Effector memory CD8-positive, alpha-beta T cell (primary cell): ENCODE measurements around the gene PFDN1.
"Not testable (repeated sequence)": the region's sequence is repeated elsewhere in the genome, so short reads cannot be mapped to it uniquely, and the experiment has no call there.

Experiments used
- ATAC-seq: fragments of 150-1000 bp; cut with Tn5 transposase; replicated peaks from 2 replicates; pipeline ENCODE4 v1.10.0; 2021; ENCODE audit warnings: mild to moderate bottlenecking, moderate library complexity
- DNase-seq, 3 experiments: peaks; one replicate each; pipeline ENCODE4 v3.0.0; 2021
- H3K27ac Mint-ChIP-seq, 2 donors: one replicate each; pipeline ENCODE4 v1.8.0; 2022; ENCODE audit warnings: mild to moderate bottlenecking in 2 of 2, mixed read lengths in 2 of 2, moderate library complexity in 2 of 2
- H3K27me3 Mint-ChIP-seq, 2 donors: one replicate each; pipeline ENCODE4 v1.8.0; 2022; ENCODE audit warnings: mixed read lengths in 2 of 2
- H3K36me3 Mint-ChIP-seq: one replicate; pipeline ENCODE4 v1.8.0; 2022; ENCODE audit warnings: mild to moderate bottlenecking, moderate library complexity, mixed read lengths; ENCODE audit not compliant: insufficient read depth
- H3K4me1 Mint-ChIP-seq, 2 donors: one replicate each; pipeline ENCODE4 v1.8.0; 2022; ENCODE audit warnings: low read depth in 2 of 2, mixed read lengths in 2 of 2
- H3K4me3 Mint-ChIP-seq, 2 donors: one replicate each; pipeline ENCODE4 v1.8.0; 2022; ENCODE audit warnings: mild to moderate bottlenecking in 2 of 2, mixed read lengths in 2 of 2, moderate library complexity in 2 of 2
- H3K9me3 Mint-ChIP-seq, 2 donors: one replicate each; pipeline ENCODE4 v1.8.0; 2022; ENCODE audit warnings: mixed read lengths in 2 of 2
- total RNA-seq, 9 experiments: gene quantifications; one replicate each; lab custom pipeline; 2026; lab: John Stamatoyannopoulos, UW

Gene PFDN1
- 23.7 to 48.5 (median 30.4) reads per million in 9 experiments for total RNA-seq

GRCh38 chr5:140302786-140303639 is at the start of gene PFDN1:
PFDN1 (minus strand) TSS chr5:140303101; CDS start chr5:140303073, 28 bp downstream.
- Mint-ChIP-seq H3K9me3 (no peaks in the 10 kb centered on the region), H3K4me1 (peaks cover 9 to 22% of the 10 kb centered on the region in 2 donors), H3K36me3 (peaks cover 32% of the 10 kb centered on the region), H3K27me3 (peaks cover 6 to 11% of the 10 kb centered on the region in 2 donors), H3K4me3 (peak within 1 kb of the TSS; percentile 94 to 97), H3K27ac (peak within 1 kb of the TSS; percentile 96 to 98)
- DNase-seq (peak; percentile 84 to 89 (median 85)), ATAC-seq (peak; percentile 98)

DNA sequence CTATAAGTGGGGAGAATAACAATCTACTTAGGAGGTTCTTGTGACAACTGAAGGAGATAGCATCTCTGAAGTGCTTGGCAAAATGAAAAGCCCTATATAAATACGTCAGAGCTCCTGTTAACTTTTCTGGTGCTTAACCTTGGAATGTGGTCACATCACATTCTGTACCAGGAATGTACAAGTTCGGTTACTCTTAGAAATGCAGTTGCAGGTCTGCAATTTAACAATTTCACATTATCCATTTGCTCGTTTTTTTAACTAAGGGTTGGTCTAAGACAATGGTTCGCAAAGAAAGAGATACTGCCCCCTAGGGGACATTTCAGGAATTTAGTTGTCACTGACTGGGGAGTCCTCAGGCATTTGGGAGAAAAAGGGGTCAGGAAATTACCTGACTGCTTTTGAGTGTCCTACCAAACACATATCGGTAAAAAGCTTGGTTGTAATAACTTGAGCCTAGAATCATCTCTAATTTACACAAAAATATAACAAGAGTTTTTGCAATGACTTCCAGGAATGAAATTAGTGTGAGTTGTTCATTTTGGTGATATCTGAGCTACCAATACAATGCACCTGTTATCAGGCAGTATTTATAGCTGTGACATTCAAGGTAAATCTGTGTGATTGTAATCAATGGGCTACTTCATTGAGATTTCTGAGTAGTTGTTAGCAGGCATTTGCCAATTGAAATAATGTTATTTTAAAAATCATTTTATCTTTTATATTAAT is 48.9 kb upstream of the PFDN1 start:
- Mint-ChIP-seq H3K4me1 (peaks cover 0 to 2% of the 10 kb centered on the region in 2 donors), H3K27ac (no peak overlapping the region), H3K4me3 (no peak overlapping the region), H3K36me3 (no peaks in the 10 kb centered on the region), H3K27me3 (peaks cover 12 to 40% of the 10 kb centered on the region in 2 donors), H3K9me3 (no peaks in the 10 kb centered on the region)
- ATAC-seq: peak; percentile 92
- DNase-seq: peak; percentile 74 to 83 (median 77)

DNA sequence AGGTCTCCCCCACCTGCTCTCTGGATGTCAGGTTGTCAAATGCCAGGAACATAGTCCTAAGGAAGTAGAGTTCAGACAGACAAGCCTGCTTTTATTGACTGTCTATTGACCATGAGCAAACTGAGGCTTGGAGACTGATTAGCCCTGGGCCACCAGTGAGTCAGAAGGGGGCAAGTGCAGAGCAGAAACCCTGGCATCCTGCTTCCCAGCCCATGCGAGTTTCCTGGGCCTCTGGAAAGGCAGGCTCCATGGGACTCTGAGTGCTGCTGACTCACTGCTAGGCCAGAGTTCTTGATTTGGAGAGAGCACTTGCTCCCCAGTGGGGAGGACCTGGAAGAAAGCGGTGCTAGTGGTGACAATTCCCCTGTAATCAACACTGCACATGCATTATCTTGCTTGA is 46.3 kb upstream of the PFDN1 start:
- no peak overlapping the region for H3K4me3 Mint-ChIP-seq
- no peak for ATAC-seq
- peaks cover 7% of the 10 kb centered on the region in 2 donors for H3K4me1 Mint-ChIP-seq

DNA sequence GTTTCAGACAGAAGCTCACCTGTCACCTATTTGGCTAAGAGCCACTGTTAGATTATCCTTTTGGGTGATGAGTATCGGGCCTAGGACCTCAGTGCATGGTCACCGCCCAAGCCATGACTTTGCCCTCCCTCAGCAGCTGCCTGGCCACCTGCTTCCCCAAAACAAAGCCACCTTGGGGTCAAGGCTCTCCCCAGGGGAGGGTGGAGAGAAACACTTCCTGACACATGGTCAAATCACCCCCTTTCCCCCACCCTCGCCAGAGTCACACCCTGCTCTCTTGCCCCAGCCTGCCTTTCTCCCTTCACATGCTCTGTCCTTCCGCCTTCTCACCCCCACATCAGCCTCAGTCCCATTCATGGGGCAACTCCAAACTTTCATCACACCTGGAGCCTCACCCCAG is 45.2 kb upstream of the PFDN1 start:
- Mint-ChIP-seq H3K4me1 (peaks cover 7% of the 10 kb centered on the region in 2 donors), H3K36me3 (no peaks in the 10 kb centered on the region), H3K27ac (no peak overlapping the region), H3K4me3 (no peak overlapping the region), H3K27me3 (peaks cover 18 to 31% of the 10 kb centered on the region in 2 donors), H3K9me3 (no peaks in the 10 kb centered on the region)
- DNase-seq (no peak), ATAC-seq (no peak)

More for the DNA sequence above, 46.3 kb upstream of the PFDN1 start:
- Mint-ChIP-seq H3K27me3 (peaks cover 18 to 34% of the 10 kb centered on the region in 2 donors), H3K9me3 (no peaks in the 10 kb centered on the region), H3K27ac (no peak overlapping the region), H3K36me3 (no peaks in the 10 kb centered on the region)
- no peak for DNase-seq

DNA sequence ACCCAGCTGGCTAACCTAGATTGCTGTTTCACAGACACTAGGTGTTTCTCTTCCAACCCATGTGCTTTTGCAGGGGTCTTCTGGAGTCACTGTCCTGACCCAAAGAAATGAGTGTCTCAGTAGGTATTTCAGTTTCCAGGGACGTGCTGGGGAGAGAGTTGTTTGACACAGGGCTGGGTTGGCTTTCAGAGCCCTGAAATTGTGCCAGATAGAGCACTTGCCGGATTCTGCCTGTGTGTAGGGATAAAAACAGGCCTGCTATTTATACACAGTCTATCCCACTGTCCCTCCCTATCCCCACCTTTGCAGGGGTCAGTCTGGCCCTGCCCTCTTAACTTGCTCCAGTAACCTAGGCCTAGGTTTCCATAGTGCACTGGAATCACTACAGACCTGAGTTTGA is 44.5 kb upstream of the PFDN1 start:
- no peaks in the 10 kb centered on the region for H3K9me3 Mint-ChIP-seq
- DNase-seq (no peak), ATAC-seq (no peak)
- H3K4me1 Mint-ChIP-seq: peaks cover 10 to 13% of the 10 kb centered on the region in 2 donors
- H3K36me3 Mint-ChIP-seq: no peaks in the 10 kb centered on the region
- H3K27me3 Mint-ChIP-seq: peaks cover 18 to 31% of the 10 kb centered on the region in 2 donors
- H3K27ac Mint-ChIP-seq: no peak overlapping the region
- peak overlapping the region; percentile 74 to 77 for H3K4me3 Mint-ChIP-seq

DNA sequence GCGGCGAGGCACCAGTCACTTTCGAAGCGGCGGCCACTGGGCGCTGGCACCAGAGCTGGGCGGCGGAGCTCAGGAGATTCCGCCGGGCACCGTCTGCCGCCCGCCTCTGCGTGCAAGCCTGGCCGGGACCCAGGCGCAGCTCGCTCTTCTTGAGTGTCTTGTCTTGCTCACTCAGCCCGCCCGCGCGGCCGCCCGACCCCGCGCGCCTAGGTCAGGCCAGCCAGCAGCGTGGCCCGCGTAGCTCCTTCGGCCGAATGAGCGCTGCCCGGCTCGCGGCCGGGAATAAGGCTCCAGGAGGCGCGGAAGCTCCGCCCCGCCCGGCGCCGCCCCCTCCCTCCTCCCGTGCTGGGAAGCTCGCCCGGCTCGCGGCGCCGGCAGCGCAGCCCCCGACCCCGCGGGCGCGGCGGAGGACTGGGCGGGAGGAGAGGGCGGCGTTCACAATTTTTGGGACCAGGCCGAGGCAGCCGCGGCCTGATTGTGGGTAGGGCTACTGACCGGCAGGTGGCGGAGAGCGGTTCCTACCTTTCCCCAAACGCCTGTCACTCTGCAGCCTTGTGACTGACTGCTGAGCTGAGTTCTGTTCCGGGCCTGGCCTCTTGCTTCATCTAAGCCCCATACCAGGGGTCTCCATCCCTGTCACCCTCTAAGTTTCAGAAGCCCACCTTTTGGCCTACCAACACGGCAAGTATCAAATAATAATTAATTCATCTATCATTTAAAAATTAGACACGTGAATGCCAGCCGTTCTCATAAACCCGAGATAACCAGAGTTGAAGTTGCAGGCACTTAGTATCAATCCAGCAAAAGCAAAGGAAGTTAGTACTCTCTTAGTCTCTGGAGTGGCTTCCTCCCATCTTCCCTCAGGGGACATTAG is 43.7 kb upstream of the PFDN1 start, which contains the start of gene HBEGF:
Gene HBEGF, minus strand, starts transcription at position 256 of the 874 bp plus-strand sequence. CDS start 275 bp downstream, outside the sequence.
- peaks cover 18 to 31% of the 10 kb centered on the region in 2 donors for H3K27me3 Mint-ChIP-seq
- no peak within 1 kb of the TSS for H3K27ac Mint-ChIP-seq
- ATAC-seq: peak; percentile 72
- peak; percentile 17 to 38 (median 22) for DNase-seq
- H3K36me3 Mint-ChIP-seq: no peaks in the 10 kb centered on the region
- peaks cover 17 to 18% of the 10 kb centered on the region in 2 donors for H3K4me1 Mint-ChIP-seq
- H3K9me3 Mint-ChIP-seq: no peaks in the 10 kb centered on the region
- H3K4me3 Mint-ChIP-seq: peak within 1 kb of the TSS; percentile 74 to 77

- Mint-ChIP-seq H3K36me3 (no peaks in the 10 kb centered on the region), H3K4me1 (peaks cover 17 to 18% of the 10 kb centered on the region in 2 donors), H3K4me3 (peak overlapping the region; percentile 74 to 77), H3K27ac (no peak overlapping the region), H3K9me3 (no peaks in the 10 kb centered on the region), H3K27me3 (peaks cover 16 to 31% of the 10 kb centered on the region in 2 donors)
- DNase-seq (no peak), ATAC-seq (no peak)
Measured at GRCh38 chr5:140345919-140346347, 43.0 kb upstream of the PFDN1 start.

- no peak for ATAC-seq
- no peaks in the 10 kb centered on the region for H3K9me3 Mint-ChIP-seq
- H3K4me1 Mint-ChIP-seq: peaks cover 17 to 18% of the 10 kb centered on the region in 2 donors
Measured at GRCh38 chr5:140344683-140345423, 42.0 kb upstream of the PFDN1 start.

DNA sequence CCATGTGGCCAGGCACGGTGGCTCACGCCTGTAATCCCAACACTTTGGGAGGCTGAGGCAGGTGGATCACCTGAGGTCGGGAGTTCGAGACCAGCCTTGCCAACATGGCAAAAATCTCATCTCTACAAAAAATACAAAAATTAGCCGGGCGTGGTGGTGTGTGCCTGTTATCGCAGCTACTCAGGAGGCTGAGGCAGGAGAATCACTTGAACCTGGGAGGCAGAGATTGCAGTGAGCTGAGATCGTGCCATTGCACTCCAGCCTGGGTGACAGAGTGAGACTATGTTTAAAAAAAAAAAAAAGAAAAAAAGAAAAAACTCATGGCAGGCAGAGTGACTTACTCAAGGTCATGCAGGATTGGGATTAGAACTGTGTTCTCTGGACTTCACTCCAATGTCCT is 40.9 kb upstream of the PFDN1 start:
- not testable (repeated sequence) for H3K4me3 Mint-ChIP-seq, H3K36me3 Mint-ChIP-seq, ATAC-seq, DNase-seq, H3K9me3 Mint-ChIP-seq, H3K27ac Mint-ChIP-seq
- peaks cover 17 to 18% of the 10 kb centered on the region in 2 donors for H3K4me1 Mint-ChIP-seq
- H3K27me3 Mint-ChIP-seq: peaks cover 6 to 14% of the 10 kb centered on the region in 2 donors

More at GRCh38 chr5:140344683-140345423, 42.0 kb upstream of the PFDN1 start:
- Mint-ChIP-seq H3K27ac (no peak overlapping the region), H3K36me3 (no peaks in the 10 kb centered on the region), H3K27me3 (peaks cover 11 to 23% of the 10 kb centered on the region in 2 donors), H3K4me3 (peak overlapping the region; percentile 74 to 77)
- no peak for DNase-seq

GRCh38 chr5:140342896-140343295 is 40.0 kb upstream of the PFDN1 start:
- Mint-ChIP-seq H3K4me3 (peak overlapping the region in 1 of 2 donors; percentile 1), H3K27ac (peak overlapping the region in 1 of 2 donors; percentile 57), H3K9me3 (no peaks in the 10 kb centered on the region), H3K27me3 (peaks cover 5 to 6% of the 10 kb centered on the region in 2 donors), H3K36me3 (no peaks in the 10 kb centered on the region), H3K4me1 (peaks cover 17 to 18% of the 10 kb centered on the region in 2 donors)
- ATAC-seq (no peak), DNase-seq (no peak)

DNA sequence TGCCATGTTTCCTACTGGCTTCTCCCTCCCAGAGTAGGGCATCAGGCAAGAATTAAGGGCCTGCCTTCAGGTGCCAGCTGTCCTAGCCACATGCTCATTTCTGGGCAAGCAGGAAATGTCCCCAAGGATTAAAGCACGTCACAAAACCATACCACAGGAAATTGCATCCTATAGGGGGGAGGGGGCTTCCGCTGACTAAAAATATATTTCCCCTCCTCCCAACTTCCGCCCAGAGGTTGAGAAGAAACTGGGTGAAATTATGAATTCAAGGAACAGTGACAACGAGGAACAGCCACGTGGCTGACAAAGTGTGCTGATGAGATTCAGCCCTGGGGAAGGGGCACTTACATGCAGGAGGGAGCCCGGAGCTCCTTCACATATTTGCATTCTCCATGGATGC is 39.4 kb upstream of the PFDN1 start:
- peaks cover 17 to 18% of the 10 kb centered on the region in 2 donors for H3K4me1 Mint-ChIP-seq
- no peaks in the 10 kb centered on the region for H3K36me3 Mint-ChIP-seq
- ATAC-seq (no peak), DNase-seq (no peak)
- H3K27ac Mint-ChIP-seq: peak overlapping the region; percentile 52 to 57
- peak overlapping the region in 1 of 2 donors; percentile 1 for H3K4me3 Mint-ChIP-seq
- H3K9me3 Mint-ChIP-seq: no peaks in the 10 kb centered on the region
- H3K27me3 Mint-ChIP-seq: peaks cover 0 to 6% of the 10 kb centered on the region in 2 donors

GRCh38 chr5:140341591-140341990 is 38.7 kb upstream of the PFDN1 start:
- no peak for DNase-seq
- no peak for ATAC-seq
- H3K9me3 Mint-ChIP-seq: no peaks in the 10 kb centered on the region
- H3K36me3 Mint-ChIP-seq: no peaks in the 10 kb centered on the region
- no peak overlapping the region for H3K4me3 Mint-ChIP-seq
- no peak overlapping the region for H3K27ac Mint-ChIP-seq
- peaks cover 0 to 6% of the 10 kb centered on the region in 2 donors for H3K27me3 Mint-ChIP-seq
- H3K4me1 Mint-ChIP-seq: peaks cover 15 to 18% of the 10 kb centered on the region in 2 donors
